Measurements from ENCODE around the gene TCAF2. TPM values are rescaled to one million over a fixed set of nuclear protein-coding genes. Genes with fewer than 3 reads are reported as not detected.
A peak's percentile ranks its signal among the peaks of the same experiment; 100 is the strongest.
"Not testable (repeated sequence)": the region's sequence is repeated elsewhere in the genome, so short reads cannot be mapped to it uniquely, and the experiment has no call there.

The TCAF2 gene
- total RNA-seq, result 0.27 TPM
- long read RNA-seq, result 0 reads

- intact Hi-C loops (cut with DNase I); DNase-seq: not testable (repeated sequence)
- ATAC-seq (ENCODE audit: poor library complexity), result peak; percentile 99
Observed at GRCh38 chr7:143620646-143621045, at the start of gene TCAF2. Gene TCAF2, plus strand, starts transcription at chr7:143620974.

- intact Hi-C loops (cut with DNase I); DNase-seq; ATAC-seq (ENCODE audit: poor library complexity): not testable (repeated sequence)
Observed at GRCh38 chr7:143571501-143571900, 49.3 kb upstream of the TCAF2 start, which contains the start of gene CTAGE15. Gene CTAGE15, plus strand, starts transcription at chr7:143571801. Its CDS starts 17 bp downstream, at chr7:143571818.

- intact Hi-C loops (cut with DNase I); ATAC-seq (ENCODE audit: poor library complexity): not testable (repeated sequence)
Observed at GRCh38 chr7:143588183-143588582, 32.6 kb upstream of the TCAF2 start.

GRCh38 chr7:143589897-143590296 is 30.9 kb upstream of the TCAF2 start:
- DNase-seq; intact Hi-C loops (cut with DNase I); ATAC-seq (ENCODE audit: poor library complexity): not testable (repeated sequence)

More at GRCh38 chr7:143588183-143588582, 32.6 kb upstream of the TCAF2 start:
- not testable (repeated sequence) for DNase-seq

- ATAC-seq (ENCODE audit: poor library complexity); intact Hi-C loops (cut with DNase I): not testable (repeated sequence)
- DNase-seq, result peak; percentile 28
Observed at GRCh38 chr7:143598086-143598485, 22.7 kb upstream of the TCAF2 start.

GRCh38 chr7:143603549-143603948 is 17.2 kb upstream of the TCAF2 start:
- DNase-seq; ATAC-seq (ENCODE audit: poor library complexity); intact Hi-C loops (cut with DNase I): not testable (repeated sequence)

GRCh38 chr7:143606088-143606487 is 14.7 kb upstream of the TCAF2 start:
- ATAC-seq (ENCODE audit: poor library complexity); intact Hi-C loops (cut with DNase I); DNase-seq: not testable (repeated sequence)

GRCh38 chr7:143615545-143615944 is 5.2 kb upstream of the TCAF2 start:
- not testable (repeated sequence) for ATAC-seq (ENCODE audit: poor library complexity)

GRCh38 chr7:143617204-143617603 is 3.6 kb upstream of the TCAF2 start:
- ATAC-seq (ENCODE audit: poor library complexity); intact Hi-C loops (cut with DNase I); DNase-seq: not testable (repeated sequence)

More at GRCh38 chr7:143615545-143615944, 5.2 kb upstream of the TCAF2 start:
- intact Hi-C loops (cut with DNase I); DNase-seq: not testable (repeated sequence)

GRCh38 chr7:143620058-143620457 is 716 bp upstream of the TCAF2 start:
- intact Hi-C loops (cut with DNase I); DNase-seq: not testable (repeated sequence)
- ATAC-seq (ENCODE audit: poor library complexity), result peak; percentile 80

GRCh38 chr7:143621175-143621574 is 401 bp downstream of the TCAF2 start:
- ATAC-seq (ENCODE audit: poor library complexity), result peak; percentile 9

GRCh38 chr7:143622130-143622529 is 1.4 kb downstream of the TCAF2 start:
- ATAC-seq (ENCODE audit: poor library complexity); intact Hi-C loops (cut with DNase I); DNase-seq: not testable (repeated sequence)

More at GRCh38 chr7:143621175-143621574, 401 bp downstream of the TCAF2 start:
- DNase-seq; intact Hi-C loops (cut with DNase I): not testable (repeated sequence)

- DNase-seq; intact Hi-C loops (cut with DNase I); ATAC-seq (ENCODE audit: poor library complexity): not testable (repeated sequence)
Observed at GRCh38 chr7:143630653-143631052, 9.9 kb downstream of the TCAF2 start.

- DNase-seq; intact Hi-C loops (cut with DNase I); ATAC-seq (ENCODE audit: poor library complexity): not testable (repeated sequence)
Observed at GRCh38 chr7:143632506-143632905, 11.7 kb downstream of the TCAF2 start.

GRCh38 chr7:143633013-143633618 is 12.3 kb downstream of the TCAF2 start:
- intact Hi-C loops (cut with DNase I); DNase-seq; ATAC-seq (ENCODE audit: poor library complexity): not testable (repeated sequence)

- DNase-seq; intact Hi-C loops (cut with DNase I); ATAC-seq (ENCODE audit: poor library complexity): not testable (repeated sequence)
Observed at GRCh38 chr7:143635364-143636240, 14.8 kb downstream of the TCAF2 start.

- DNase-seq; intact Hi-C loops (cut with DNase I); ATAC-seq (ENCODE audit: poor library complexity): not testable (repeated sequence)
Observed at GRCh38 chr7:143639372-143639771, 18.6 kb downstream of the TCAF2 start.

GRCh38 chr7:143640528-143641189 is 19.9 kb downstream of the TCAF2 start:
- intact Hi-C loops (cut with DNase I); DNase-seq; ATAC-seq (ENCODE audit: poor library complexity): not testable (repeated sequence)
